GM12872 (cell line): ENCODE measurements around the gene VWA5B2.

Experiments used
- TF ChIP-seq, protein P1 (sequence below): IDR thresholded peaks from 3 replicates; pipeline ENCODE4 v1.5.1; 2011; ENCODE audit warnings: low read depth, mild to moderate bottlenecking, low read length, moderate library complexity; ENCODE audit not compliant: insufficient read depth

VWA5B2 gene

DNA sequence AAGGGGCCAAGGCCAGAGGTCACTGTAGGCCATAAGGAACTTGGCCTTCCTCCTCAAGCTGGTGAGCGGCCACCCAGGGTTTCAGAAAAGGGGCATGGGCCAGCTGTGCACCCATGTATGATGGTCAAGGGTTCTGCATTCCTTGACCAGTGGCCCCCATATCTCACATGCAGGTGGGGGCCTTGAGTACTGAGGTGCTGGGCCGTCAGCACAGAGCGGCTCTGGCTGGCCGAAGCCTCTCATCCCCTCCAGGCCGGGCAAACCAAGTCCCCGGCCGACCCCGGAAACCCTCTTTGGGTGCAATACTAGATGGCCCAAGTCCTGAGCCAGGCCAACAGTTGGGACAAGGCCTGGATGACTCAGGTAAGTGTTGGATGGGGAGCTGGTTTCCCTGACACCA is 9.8 kb downstream of the VWA5B2 start:
- TF ChIP-seq, protein P1, sequence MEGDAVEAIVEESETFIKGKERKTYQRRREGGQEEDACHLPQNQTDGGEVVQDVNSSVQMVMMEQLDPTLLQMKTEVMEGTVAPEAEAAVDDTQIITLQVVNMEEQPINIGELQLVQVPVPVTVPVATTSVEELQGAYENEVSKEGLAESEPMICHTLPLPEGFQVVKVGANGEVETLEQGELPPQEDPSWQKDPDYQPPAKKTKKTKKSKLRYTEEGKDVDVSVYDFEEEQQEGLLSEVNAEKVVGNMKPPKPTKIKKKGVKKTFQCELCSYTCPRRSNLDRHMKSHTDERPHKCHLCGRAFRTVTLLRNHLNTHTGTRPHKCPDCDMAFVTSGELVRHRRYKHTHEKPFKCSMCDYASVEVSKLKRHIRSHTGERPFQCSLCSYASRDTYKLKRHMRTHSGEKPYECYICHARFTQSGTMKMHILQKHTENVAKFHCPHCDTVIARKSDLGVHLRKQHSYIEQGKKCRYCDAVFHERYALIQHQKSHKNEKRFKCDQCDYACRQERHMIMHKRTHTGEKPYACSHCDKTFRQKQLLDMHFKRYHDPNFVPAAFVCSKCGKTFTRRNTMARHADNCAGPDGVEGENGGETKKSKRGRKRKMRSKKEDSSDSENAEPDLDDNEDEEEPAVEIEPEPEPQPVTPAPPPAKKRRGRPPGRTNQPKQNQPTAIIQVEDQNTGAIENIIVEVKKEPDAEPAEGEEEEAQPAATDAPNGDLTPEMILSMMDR: no peak

DNA sequence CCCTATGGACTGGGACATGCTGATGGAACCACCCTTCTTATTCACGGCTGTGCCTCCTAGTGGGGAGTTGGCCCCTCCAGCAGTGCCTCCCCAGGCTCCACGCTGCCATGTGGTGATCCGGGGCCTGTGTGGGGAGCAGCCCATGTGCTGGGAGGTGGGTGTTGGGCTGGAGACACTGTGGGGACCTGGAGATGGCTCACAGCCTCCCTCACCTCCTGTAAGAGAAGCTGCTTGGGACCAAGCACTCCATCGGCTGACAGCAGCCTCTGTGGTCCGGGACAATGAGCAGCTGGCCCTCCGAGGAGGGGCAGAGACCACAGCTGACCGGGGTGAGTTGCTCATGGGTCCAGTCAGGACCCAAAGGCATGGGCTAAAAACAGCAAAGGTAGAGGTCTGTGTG is 10.3 kb downstream of the VWA5B2 start:
- TF ChIP-seq, protein P1: no peak

- TF ChIP-seq, protein P1: no peak
Observed at GRCh38 chr3:184240384-184241140, 11.2 kb downstream of the VWA5B2 start.

DNA sequence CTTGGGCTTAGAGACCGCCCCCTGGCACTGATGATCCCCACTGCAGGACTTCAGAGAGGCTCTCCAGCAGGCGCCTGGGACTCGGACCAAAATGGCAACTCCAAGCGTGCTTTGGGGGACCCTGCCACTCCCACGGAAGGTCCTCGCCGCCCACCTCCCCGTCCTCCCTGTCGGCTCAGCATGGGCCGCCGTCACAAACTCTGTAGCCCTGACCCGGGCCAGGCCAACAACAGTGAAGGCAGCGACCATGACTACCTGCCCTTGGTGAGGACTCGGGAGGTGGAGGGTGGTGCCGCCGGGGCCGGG is 11.7 kb downstream of the VWA5B2 start:
- TF ChIP-seq, protein P1: no peak

DNA sequence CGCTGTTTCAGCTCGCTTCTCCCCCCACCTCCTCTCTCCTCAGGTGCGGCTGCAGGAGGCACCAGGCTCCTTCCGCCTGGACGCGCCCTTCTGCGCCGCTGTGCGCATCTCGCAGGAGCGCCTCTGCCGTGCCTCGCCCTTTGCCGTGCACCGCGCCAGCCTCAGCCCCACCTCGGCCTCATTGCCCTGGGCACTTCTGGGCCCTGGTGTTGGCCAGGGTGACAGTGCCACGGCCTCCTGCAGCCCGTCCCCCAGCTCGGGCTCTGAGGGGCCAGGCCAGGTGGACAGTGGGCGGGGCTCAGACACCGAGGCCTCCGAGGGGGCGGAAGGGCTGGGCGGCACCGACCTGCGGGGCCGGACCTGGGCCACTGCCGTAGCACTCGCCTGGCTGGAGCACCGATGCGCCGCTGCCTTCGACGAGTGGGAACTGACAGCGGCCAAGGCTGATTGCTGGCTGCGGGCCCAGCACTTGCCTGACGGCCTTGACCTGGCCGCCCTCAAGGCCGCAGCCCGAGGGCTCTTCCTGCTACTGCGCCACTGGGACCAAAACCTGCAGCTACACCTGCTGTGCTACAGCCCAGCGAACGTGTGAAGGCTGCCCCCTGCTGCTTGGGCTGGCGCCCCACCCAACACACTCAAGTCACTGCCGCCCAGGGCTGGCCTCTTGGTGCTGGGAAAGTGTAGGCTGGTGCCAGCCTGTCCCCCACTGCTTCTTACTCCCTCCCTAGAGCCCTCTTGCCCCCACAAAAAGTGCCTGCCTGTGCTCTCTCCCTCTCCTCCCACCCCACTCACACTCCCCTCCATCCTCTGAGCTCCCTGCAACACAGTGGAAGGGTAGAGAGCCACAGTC is 12.3 kb downstream of the VWA5B2 start:
- TF ChIP-seq, protein P1: peak; percentile 50

GRCh38 chr3:184242297-184242685 is 12.9 kb downstream of the VWA5B2 start:
- TF ChIP-seq, protein P1: no peak

DNA sequence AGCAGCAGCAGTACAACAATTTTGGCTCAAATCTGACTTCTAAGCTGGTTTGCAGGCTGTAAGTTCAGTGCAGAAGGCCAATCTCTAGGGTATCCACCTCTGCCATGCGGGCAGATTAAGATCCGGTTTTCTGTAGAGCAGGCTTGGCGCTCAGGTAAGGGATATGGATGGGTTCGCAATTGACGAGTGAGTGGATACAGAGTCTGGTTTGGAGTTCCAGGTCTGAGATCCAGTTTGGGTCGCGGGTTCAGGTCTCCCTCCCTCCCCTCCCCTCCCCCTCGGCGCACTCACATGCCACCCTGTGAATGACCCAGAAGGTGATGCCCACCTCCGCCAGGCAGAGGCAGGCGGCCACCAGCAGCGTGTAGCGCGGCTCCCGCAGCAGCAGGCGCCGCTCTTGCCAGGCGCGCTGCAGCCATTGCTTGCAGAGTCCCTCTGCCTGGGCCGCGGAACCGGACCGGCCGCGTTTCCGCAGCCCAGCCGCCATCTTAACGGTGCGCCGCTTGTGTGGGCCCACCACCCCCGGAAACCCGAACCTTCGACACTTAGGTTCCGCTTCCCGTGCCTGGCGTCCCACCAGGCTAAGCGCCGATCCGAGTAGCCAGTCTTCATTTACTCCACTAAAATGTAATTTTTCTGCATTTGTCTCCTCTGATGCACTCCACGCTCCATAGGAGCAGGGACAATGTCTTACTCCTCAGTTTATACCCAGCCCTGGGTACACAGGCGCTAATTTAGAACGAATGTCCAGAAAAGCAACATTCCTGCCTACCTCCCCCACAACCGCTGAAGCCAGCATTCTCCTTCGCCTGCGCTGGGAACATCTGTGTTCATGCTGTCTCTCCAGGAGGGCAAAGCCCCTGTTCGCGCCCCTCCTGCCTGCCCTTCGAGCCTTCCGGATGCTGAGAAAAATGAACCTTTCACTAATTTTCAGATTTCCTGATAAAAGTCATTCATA is 19.3 kb downstream of the VWA5B2 start, which contains the start of gene ALG3:
ALG3 (minus strand) TSS at position 509 of the 958 bp plus-strand sequence; CDS start at position 487, 22 bp downstream.
- TF ChIP-seq, protein P1: no peak
